ENCODE measurements around the gene IPO11. TPM values are rescaled to one million over a fixed set of nuclear protein-coding genes. Genes with fewer than 3 reads are reported as not detected.

IPO11 gene
- total RNA-seq, 1 donor from 2014 or later = 96.0 TPM

DNA sequence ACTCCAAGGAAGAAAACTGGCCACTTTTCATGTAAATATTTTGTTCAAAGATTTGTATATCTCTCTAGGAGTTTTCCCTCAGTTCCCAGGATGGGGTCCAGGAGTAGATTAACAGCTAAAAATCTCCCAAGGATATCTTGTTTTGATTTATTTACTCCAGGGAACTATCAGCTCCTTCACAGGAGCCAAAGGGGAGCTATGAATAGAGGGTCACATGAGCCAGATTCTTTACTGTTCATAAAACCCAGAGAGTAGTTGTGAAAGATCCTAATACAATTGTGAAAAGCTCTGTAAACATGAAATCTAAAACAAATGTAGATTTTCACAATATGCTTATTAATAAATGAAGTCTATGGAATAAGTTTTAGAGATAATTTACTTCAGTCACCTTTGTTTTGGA lies 25.7 kb upstream of the IPO11 start:
- Mint-ChIP-seq H3K4me3 (ENCODE audit: unreplicated experiment) (no peak overlapping the region), H3K36me3 (ENCODE audit: low read depth, unreplicated experiment) (peaks cover 11% of the 10 kb centered on the region), H3K27ac (ENCODE audit: unreplicated experiment) (no peak overlapping the region), H3K4me1 (ENCODE audit: unreplicated experiment) (no peaks in the 10 kb centered on the region), H3K9me3 (ENCODE audit: unreplicated experiment) (no peaks in the 10 kb centered on the region), H3K27me3 (ENCODE audit: unreplicated experiment) (no peaks in the 10 kb centered on the region)
- DNase-seq (ENCODE audit: low spot score) = no peak
- TF ChIP-seq, protein P1, sequence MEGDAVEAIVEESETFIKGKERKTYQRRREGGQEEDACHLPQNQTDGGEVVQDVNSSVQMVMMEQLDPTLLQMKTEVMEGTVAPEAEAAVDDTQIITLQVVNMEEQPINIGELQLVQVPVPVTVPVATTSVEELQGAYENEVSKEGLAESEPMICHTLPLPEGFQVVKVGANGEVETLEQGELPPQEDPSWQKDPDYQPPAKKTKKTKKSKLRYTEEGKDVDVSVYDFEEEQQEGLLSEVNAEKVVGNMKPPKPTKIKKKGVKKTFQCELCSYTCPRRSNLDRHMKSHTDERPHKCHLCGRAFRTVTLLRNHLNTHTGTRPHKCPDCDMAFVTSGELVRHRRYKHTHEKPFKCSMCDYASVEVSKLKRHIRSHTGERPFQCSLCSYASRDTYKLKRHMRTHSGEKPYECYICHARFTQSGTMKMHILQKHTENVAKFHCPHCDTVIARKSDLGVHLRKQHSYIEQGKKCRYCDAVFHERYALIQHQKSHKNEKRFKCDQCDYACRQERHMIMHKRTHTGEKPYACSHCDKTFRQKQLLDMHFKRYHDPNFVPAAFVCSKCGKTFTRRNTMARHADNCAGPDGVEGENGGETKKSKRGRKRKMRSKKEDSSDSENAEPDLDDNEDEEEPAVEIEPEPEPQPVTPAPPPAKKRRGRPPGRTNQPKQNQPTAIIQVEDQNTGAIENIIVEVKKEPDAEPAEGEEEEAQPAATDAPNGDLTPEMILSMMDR (IDR thresholded peaks at IDR 0.05; ENCODE audit: unreplicated experiment) = no peak

DNA sequence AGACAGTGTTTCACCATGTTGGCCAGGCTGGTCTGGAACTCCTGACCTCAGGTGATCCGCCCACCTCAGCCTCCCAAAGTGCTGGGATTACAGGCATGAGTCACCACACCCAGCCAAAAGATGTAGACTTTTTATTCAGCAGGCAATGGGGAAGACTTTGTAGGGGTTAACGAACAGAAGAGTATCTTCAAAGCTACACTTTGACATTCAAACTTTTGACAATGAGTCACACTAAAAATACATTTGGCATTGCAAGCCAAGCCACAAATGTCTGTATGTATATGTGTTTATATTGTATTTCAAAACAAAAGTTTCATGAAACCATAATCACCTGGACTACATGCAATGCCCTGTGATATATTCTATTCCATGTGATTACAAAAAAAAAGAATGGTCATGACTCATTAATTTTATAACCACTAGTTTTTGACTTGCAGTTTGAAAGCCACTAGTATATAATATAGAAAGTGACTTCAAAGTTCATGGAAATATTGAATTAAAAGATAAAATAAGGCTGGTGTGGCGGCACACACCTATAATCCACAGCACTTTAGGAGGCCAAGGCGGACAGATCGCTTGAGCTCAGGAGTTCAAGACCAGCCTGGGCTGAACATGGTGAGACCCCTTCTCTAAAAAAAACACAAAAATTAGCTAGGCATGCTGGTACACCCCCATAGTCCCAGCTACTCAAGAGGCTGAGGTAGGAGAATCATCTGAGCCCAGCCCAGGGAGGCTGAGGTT lies 17.2 kb upstream of the IPO11 start:
- Mint-ChIP-seq H3K9me3 (ENCODE audit: unreplicated experiment) (no peaks in the 10 kb centered on the region), H3K36me3 (ENCODE audit: low read depth, unreplicated experiment) (peaks cover 21% of the 10 kb centered on the region), H3K27ac (ENCODE audit: unreplicated experiment) (no peak overlapping the region), H3K4me3 (ENCODE audit: unreplicated experiment) (no peak overlapping the region), H3K27me3 (ENCODE audit: unreplicated experiment) (no peaks in the 10 kb centered on the region), H3K4me1 (ENCODE audit: unreplicated experiment) (no peaks in the 10 kb centered on the region)
- no peak for DNase-seq (ENCODE audit: low spot score)
- TF ChIP-seq, protein P1 (IDR thresholded peaks at IDR 0.05; ENCODE audit: unreplicated experiment) = no peak

DNA sequence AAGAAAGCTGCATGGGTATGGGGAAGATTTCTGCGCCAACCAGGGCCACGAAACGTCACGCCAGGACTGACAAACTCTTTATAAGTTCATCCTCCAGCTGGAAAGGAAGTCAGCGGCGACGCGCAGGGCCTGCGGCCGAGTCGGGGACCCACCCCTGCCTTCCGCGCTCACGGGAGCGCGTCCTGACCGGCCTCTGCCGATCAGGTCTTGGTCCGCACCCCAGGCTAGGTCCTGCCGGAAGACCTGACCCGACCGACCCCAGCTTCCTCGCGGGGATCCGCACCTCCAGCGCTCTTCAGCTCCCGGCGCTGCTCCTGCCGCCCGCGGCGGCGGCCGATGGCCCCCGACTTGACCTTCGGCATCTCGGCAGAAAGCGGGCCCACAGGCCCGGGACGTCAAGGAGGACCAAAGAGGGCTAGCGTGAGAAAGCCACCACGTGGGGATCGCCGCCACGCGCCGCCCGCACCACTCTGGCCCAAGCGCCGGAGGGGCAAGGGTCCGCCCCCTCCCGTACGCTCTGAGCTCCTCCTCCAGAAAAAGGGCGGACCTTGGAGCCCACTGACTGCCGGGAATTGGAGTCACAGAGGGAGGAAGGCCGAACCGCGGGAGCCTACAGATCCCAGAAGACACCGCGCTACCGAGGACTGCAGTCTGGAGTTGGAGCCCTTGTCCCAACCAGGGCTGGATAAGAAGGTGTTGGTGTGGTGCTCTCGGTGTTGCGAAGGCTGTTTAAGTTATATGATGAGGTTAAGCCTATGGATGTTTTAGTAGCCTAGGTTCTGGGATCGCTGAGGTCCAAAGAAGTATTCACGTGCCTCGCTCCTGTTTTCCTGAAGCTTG lies 8.9 kb upstream of the IPO11 start, which contains the start of gene DIMT1:
TSS of gene DIMT1 (minus strand) at position 495 of the 840 bp plus-strand sequence. CDS start at position 362, 133 bp downstream.
- Mint-ChIP-seq H3K4me1 (ENCODE audit: unreplicated experiment) (peaks cover 11% of the 10 kb centered on the region), H3K27me3 (ENCODE audit: unreplicated experiment) (no peaks in the 10 kb centered on the region), H3K27ac (ENCODE audit: unreplicated experiment) (peak within 1 kb of the TSS; percentile 96), H3K9me3 (ENCODE audit: unreplicated experiment) (no peaks in the 10 kb centered on the region), H3K4me3 (ENCODE audit: unreplicated experiment) (peak within 1 kb of the TSS; percentile 97), H3K36me3 (ENCODE audit: low read depth, unreplicated experiment) (no peaks in the 10 kb centered on the region)
- TF ChIP-seq, protein P1 (IDR thresholded peaks at IDR 0.05; ENCODE audit: unreplicated experiment) = no peak
- peak; percentile 92 for DNase-seq (ENCODE audit: low spot score)

DNA sequence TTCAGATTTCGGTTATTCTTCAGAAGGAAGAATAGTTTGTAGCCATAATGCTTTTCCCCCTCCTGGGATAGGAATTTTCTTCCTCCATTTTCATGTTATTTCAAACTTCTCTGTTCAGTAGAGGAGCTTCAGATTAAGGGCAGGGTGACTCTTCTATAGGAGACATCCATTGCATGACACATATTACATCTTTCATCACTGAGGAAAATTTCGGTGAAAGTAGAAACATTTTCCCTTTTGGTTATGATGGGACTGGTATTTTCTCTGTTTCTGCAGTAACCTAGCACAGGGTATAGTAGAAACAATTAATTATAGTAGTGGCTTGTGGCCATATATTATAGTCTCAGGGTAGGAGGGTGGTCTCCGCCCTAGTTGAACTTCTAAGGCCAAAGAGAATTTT lies 1.1 kb downstream of the IPO11 start:
- H3K4me1 Mint-ChIP-seq (ENCODE audit: unreplicated experiment) = peaks cover 9% of the 10 kb centered on the region
- H3K27ac Mint-ChIP-seq (ENCODE audit: unreplicated experiment) = peak overlapping the region; percentile 96
- DNase-seq (ENCODE audit: low spot score) = no peak
- peaks cover 3% of the 10 kb centered on the region for H3K27me3 Mint-ChIP-seq (ENCODE audit: unreplicated experiment)
- H3K36me3 Mint-ChIP-seq (ENCODE audit: low read depth, unreplicated experiment) = no peaks in the 10 kb centered on the region
- H3K9me3 Mint-ChIP-seq (ENCODE audit: unreplicated experiment) = no peaks in the 10 kb centered on the region
- H3K4me3 Mint-ChIP-seq (ENCODE audit: unreplicated experiment) = peak overlapping the region; percentile 92
- TF ChIP-seq, protein P1 (IDR thresholded peaks at IDR 0.05; ENCODE audit: unreplicated experiment) = no peak

Data from endothelial cell (in vitro differentiated cells).